HepG2 (cell line): ENCODE measurements around the gene SKI. TPM values are rescaled to one million over a fixed set of nuclear protein-coding genes. Genes with fewer than 3 reads are reported as not detected.

ENCODE experiments used
- ATF7-NPFF ChIP-seq: sonication (generic); formaldehyde crosslinking; IDR thresholded peaks from 2 replicates; pipeline ENCODE4 v1.8.1; 2023; ENCODE audit warnings: mild to moderate bottlenecking, low read depth, missing genetic modification reagents, moderate library complexity
- BRCA1 ChIP-seq: sonication (generic); formaldehyde crosslinking; IDR thresholded peaks from 2 replicates; pipeline ENCODE4 v1.4.0; 2020; ENCODE audit warnings: missing genetic modification reagents
- BRF2 ChIP-seq: sonication (generic); formaldehyde crosslinking; IDR thresholded peaks from 2 replicates; pipeline ENCODE4 v1.8.1; 2022; ENCODE audit warnings: mild to moderate bottlenecking, missing genetic modification reagents
- CREB1 ChIP-seq, 2 experiments: fragments of 450-650 bp in 1 of 2; IDR thresholded peaks; 2 replicates each; pipeline ENCODE4 v1.6.1; 2016 to 2017; ENCODE audit warnings: control low read depth in 1 of 2, mild to moderate bottlenecking in 1 of 2, missing compliant biosample characterization in 1 of 2, missing genetic modification characterization in 1 of 2
- FOSL1 ChIP-seq: sonication (generic); formaldehyde crosslinking; IDR thresholded peaks from 2 replicates; pipeline ENCODE4 v1.9.0; 2021; ENCODE audit warnings: missing genetic modification reagents, borderline replicate concordance
- FOXO1 ChIP-seq: sonication (generic); formaldehyde crosslinking; IDR thresholded peaks from 2 replicates; pipeline ENCODE4 v1.4.0; 2020; ENCODE audit warnings: missing genetic modification reagents
- HDAC2 ChIP-seq: sonication (generic); formaldehyde crosslinking; IDR thresholded peaks from 2 replicates; pipeline ENCODE4 v1.4.0; 2020; ENCODE audit warnings: missing genetic modification reagents
- KLF16 ChIP-seq, 2 experiments: sonication (generic) in 1 of 2; formaldehyde crosslinking in 1 of 2; IDR thresholded peaks; 2 replicates each; pipeline versions ENCODE4 v1.6.1 to v1.8.0; 2016 to 2023; ENCODE audit warnings: missing genetic modification reagents in 2 of 2, missing compliant biosample characterization in 1 of 2
- MLLT10 ChIP-seq: sonication (generic); formaldehyde crosslinking; IDR thresholded peaks from 2 replicates; pipeline ENCODE4 v1.4.0; 2020; ENCODE audit warnings: missing genetic modification reagents
- NR2C2 ChIP-seq: sonication (generic); formaldehyde crosslinking; IDR thresholded peaks from 2 replicates; pipeline ENCODE4 v1.4.0; 2020; ENCODE audit warnings: missing genetic modification reagents, mild to moderate bottlenecking, moderate library complexity, borderline replicate concordance
- NR2F1 ChIP-seq, 2 experiments: fragments of 450-650 bp in 1 of 2; formaldehyde crosslinking in 1 of 2; IDR thresholded peaks; 2 replicates each; pipeline versions ENCODE4 v1.5.0 to v1.6.1; 2016 to 2020; ENCODE audit warnings: mild to moderate bottlenecking in 1 of 2, missing compliant biosample characterization in 1 of 2, missing genetic modification reagents in 1 of 2, moderate library complexity in 1 of 2
- RXRA ChIP-seq: sonication (generic); formaldehyde crosslinking; IDR thresholded peaks from 2 replicates; pipeline ENCODE4 v1.5.1; 2020; ENCODE audit warnings: missing genetic modification reagents
- SIX4 ChIP-seq: sonication (generic); formaldehyde crosslinking; IDR thresholded peaks from 2 replicates; pipeline ENCODE4 v1.4.0; 2020; ENCODE audit warnings: missing genetic modification reagents
- SRY ChIP-seq: sonication (generic); formaldehyde crosslinking; IDR thresholded peaks from 2 replicates; pipeline ENCODE4 v1.8.0; 2022; ENCODE audit warnings: mild to moderate bottlenecking, missing genetic modification reagents
- TFAP4 ChIP-seq: sonication (generic); IDR thresholded peaks from 2 replicates; pipeline ENCODE4 v1.6.1; 2016; ENCODE audit warnings: low read depth, borderline replicate concordance
- ZFY ChIP-seq: sonication (generic); formaldehyde crosslinking; IDR thresholded peaks from 2 replicates; pipeline ENCODE4 v1.4.0; 2020; ENCODE audit warnings: missing genetic modification reagents
- ZNF124 ChIP-seq: sonication (generic); formaldehyde crosslinking; IDR thresholded peaks from 2 replicates; pipeline ENCODE4 v1.4.0; 2020; ENCODE audit warnings: missing genetic modification reagents
- ZNF235 ChIP-seq: sonication (generic); formaldehyde crosslinking; IDR thresholded peaks from 2 replicates; pipeline ENCODE4 v1.8.1; 2023; ENCODE audit warnings: mild to moderate bottlenecking, missing genetic modification reagents, borderline replicate concordance
- ZNF264 ChIP-seq: sonication (generic); formaldehyde crosslinking; IDR thresholded peaks from 2 replicates; pipeline ENCODE4 v1.4.0; 2020; ENCODE audit warnings: missing genetic modification reagents
- ZNF292 ChIP-seq: sonication (generic); formaldehyde crosslinking; IDR thresholded peaks from 2 replicates; pipeline ENCODE4 v1.8.1; 2022; ENCODE audit warnings: mild to moderate bottlenecking, low read depth, missing genetic modification reagents, borderline replicate concordance
- ZNF343 ChIP-seq: sonication (generic); formaldehyde crosslinking; IDR thresholded peaks from 2 replicates; pipeline ENCODE4 v1.4.0; 2020; ENCODE audit warnings: mild to moderate bottlenecking, missing genetic modification reagents
- ZNF431 ChIP-seq: sonication (generic); formaldehyde crosslinking; IDR thresholded peaks from 2 replicates; pipeline ENCODE4 v1.9.0; 2022; ENCODE audit warnings: missing genetic modification reagents, low read depth, mild to moderate bottlenecking, borderline replicate concordance
- ZNF44 ChIP-seq: sonication (generic); formaldehyde crosslinking; IDR thresholded peaks from 2 replicates; pipeline ENCODE4 v1.5.1; 2020; ENCODE audit warnings: mild to moderate bottlenecking, missing genetic modification reagents
- ZNF556 ChIP-seq: sonication (generic); formaldehyde crosslinking; IDR thresholded peaks from 2 replicates; pipeline ENCODE4 v1.4.0; 2020; ENCODE audit warnings: mild to moderate bottlenecking, missing genetic modification reagents, borderline replicate concordance
- ZNF574 ChIP-seq: sonication (generic); formaldehyde crosslinking; IDR thresholded peaks from 2 replicates; pipeline ENCODE4 v1.4.0; 2020; ENCODE audit warnings: missing genetic modification reagents
- ZZZ3 ChIP-seq: sonication (generic); formaldehyde crosslinking; IDR thresholded peaks from 2 replicates; pipeline ENCODE4 v1.4.0; 2020; ENCODE audit warnings: missing genetic modification reagents, mild to moderate bottlenecking, borderline replicate concordance
- polyA plus RNA-seq, 8 experiments: library from polyadenylated mRNA; depleted of rRNA in 3 of 8; stranded (reverse) in 7 of 8; unstranded in 1 of 8; fragments of >200 nt; fragmentation: Illumina TruSeq in 4 of 8; extraction: Trizol in 4 of 8; gene quantifications; 2 replicates each; pipeline versions ENCODE4 v1.2.1 to v1.2.3, GENCODE V29; 2011 to 2016; ENCODE audit warnings: low read depth in 4 of 8, missing spikeins in 1 of 8, mixed read lengths in 1 of 8; ENCODE audit not compliant: insufficient read depth in 1 of 8
- total RNA-seq, 5 experiments: library from RNA; depleted of rRNA; stranded (reverse); fragments of >200 nt; fragmentation: Illumina TruSeq; extraction: Trizol; gene quantifications; 2 replicates each; pipeline ENCODE4 v1.2.3, GENCODE V29; 2016; ENCODE audit warnings: low read depth in 1 of 5

SKI gene
- total and polyA plus RNA-seq, 2 of the 13 experiments (the other 11 are each of a cell fraction or from before 2014, with no cell fraction given), result 4.7 to 6.9 TPM

GRCh38 chr1:2248127-2248826, 20.2 kb downstream of the SKI start (continued):
- peak; percentile 82 for TF ChIP-seq ZNF574
- TF ChIP-seq ZNF556 (CRISPR knock-in tag), result no peak
- no peak for TF ChIP-seq ZNF431 (CRISPR knock-in tag)
- no peak for TF ChIP-seq CREB1 (IDR thresholded peaks at IDR 0.05)
- peak; percentile 44 for TF ChIP-seq CREB1 (CRISPR knock-in tag; IDR thresholded peaks at IDR 0.05)
- peak in 1 of 2 experiments; percentile 46; a peak in 1 of 4 replicates for TF ChIP-seq KLF16 (CRISPR knock-in tag; IDR thresholded peaks at IDR 0.05)
- TF ChIP-seq ZNF264 (CRISPR knock-in tag), result 0 out of 2 replicates have a peak, but pooled peaks have one; percentile 23
- TF ChIP-seq ZNF292 (CRISPR knock-in tag), result peak; percentile 79
- 0 out of 4 replicates have a peak, but pooled peaks of 1 of the 2 experiments have one; percentile 17 for TF ChIP-seq NR2F1 (CRISPR knock-in tag; IDR thresholded peaks at IDR 0.05)
- peak; percentile 73 for TF ChIP-seq NR2C2 (CRISPR knock-in tag)
- TF ChIP-seq ATF7-NPFF (CRISPR knock-in tag), result 0 out of 2 replicates have a peak, but pooled peaks have one; percentile 30
- no peak for TF ChIP-seq FOSL1 (CRISPR knock-in tag)
- no peak for TF ChIP-seq BRCA1 (CRISPR knock-in tag)
- peak; percentile 19; the same call in 1 of the 2 replicates for TF ChIP-seq TFAP4
- peak; percentile 56 for TF ChIP-seq ZFY (CRISPR knock-in tag)
- no peak for TF ChIP-seq SIX4
- TF ChIP-seq HDAC2 (CRISPR knock-in tag), result peak; percentile 47; the same call in 1 of the 2 replicates
- TF ChIP-seq ZNF235 (CRISPR knock-in tag), result peak; percentile 44; the same call in 1 of the 2 replicates
- TF ChIP-seq ZNF343 (CRISPR knock-in tag), result no peak
- TF ChIP-seq ZZZ3 (CRISPR knock-in tag), result no peak
- no peak for TF ChIP-seq BRF2
- peak; percentile 23; the same call in 1 of the 2 replicates for TF ChIP-seq RXRA
- no peak for TF ChIP-seq FOXO1 (CRISPR knock-in tag)
- no peak for TF ChIP-seq SRY (CRISPR knock-in tag)
- peak; percentile 45; the same call in 1 of the 2 replicates for TF ChIP-seq ZNF124 (CRISPR knock-in tag)
- TF ChIP-seq ZNF44, result no peak
- TF ChIP-seq MLLT10, result no peak
